ENCODE data around the gene G3BP1. TPM values are rescaled to one million over a fixed set of nuclear protein-coding genes. Genes with fewer than 3 reads are reported as not detected.

Gene G3BP1
- total and polyA plus RNA-seq, 2 of the 13 experiments (the other 11 are each of a cell fraction or from before 2014, with no cell fraction given), result 36.7 to 320 TPM

- TF ChIP-seq ZNF414 (CRISPR knock-in tag; IDR thresholded peaks at IDR 0.05), result no peak
Observed at GRCh38 chr5:151750121-151750520, 21.6 kb upstream of the G3BP1 start (continued).

- TF ChIP-seq NFE2L2 (IDR thresholded peaks at IDR 0.05; ENCODE audit: low read length) (no peak), SMC3 (IDR thresholded peaks at IDR 0.05; ENCODE audit: low read length) (no peak)
- in situ Hi-C loops (cut with HindIII; ENCODE audit: extremely low pct_ligation_motif_present, low pct_unique_long_range_greater_than_20kb), result no loop called here
- H3K4me3 ChIP-seq (replicated peaks in 1 of 3; ENCODE audit: insufficient read depth in 1 of 3, low read depth in 2 of 3, low read length in 3 of 3), result no peak overlapping the region
- FAIRE-seq, result no peak
- no peak overlapping the region for H3K4me2 ChIP-seq (ENCODE audit: low read depth, low read length)
- H3K4me1 ChIP-seq (ENCODE audit: insufficient read depth, low read length), result peaks cover 27% of the 10 kb centered on the region
- H3K9ac ChIP-seq (ENCODE audit: insufficient read depth, low read depth, low read length), result no peak overlapping the region
- WGBS (ENCODE audit: low lambda C conversion rate), result 93% methylated on average over 4 of the region's 4 CpGs
- ATAC-seq, result no peak
- POLR2A ChIA-PET, result interaction anchor here (4.1 kb wide), 1 partner anchor 20 kb away, joined by 21 read pairs; the partner anchor contains the start of gene G3BP1
- CTCF ChIA-PET (ENCODE audit: low intra/inter-chr PET ratio, low total read pairs), result no interaction called here
- H3K27ac ChIP-seq (ENCODE audit: extremely low read length, insufficient read depth, low read length), result no peak overlapping the region
- H2AFZ ChIP-seq (ENCODE audit: low read length), result no peak overlapping the region
- intact Hi-C loops (cut with micrococcal nuclease; ENCODE audit: unreplicated experiment), result no loop called here
- peaks cover 17% of the 10 kb centered on the region for H3K79me2 ChIP-seq (ENCODE audit: insufficient read depth, low read length)
- H3K9me3 ChIP-seq (ENCODE audit: low read length), result no peaks in the 10 kb centered on the region
- no peaks in the 10 kb centered on the region for H4K20me1 ChIP-seq (ENCODE audit: insufficient read depth, low read length)
- no TSS peak for BruUV-seq (replicated peaks)
- no peak for DNase-seq (ENCODE audit: low spot score)
- no peaks in the 10 kb centered on the region for H3K27me3 ChIP-seq (ENCODE audit: control insufficient read depth in 1 of 2, insufficient read depth in 2 of 2, low read length in 2 of 2)
- peaks cover 1 to 24% of the 10 kb centered on the region in 2 experiments; a peak in 2 of 5 replicates for H3K36me3 ChIP-seq (replicated peaks in 1 of 2; ENCODE audit: control insufficient read depth in 1 of 2, insufficient read depth in 2 of 2, low read length in 2 of 2)
Observed at GRCh38 chr5:151751091-151751490, 20.7 kb upstream of the G3BP1 start.

DNA sequence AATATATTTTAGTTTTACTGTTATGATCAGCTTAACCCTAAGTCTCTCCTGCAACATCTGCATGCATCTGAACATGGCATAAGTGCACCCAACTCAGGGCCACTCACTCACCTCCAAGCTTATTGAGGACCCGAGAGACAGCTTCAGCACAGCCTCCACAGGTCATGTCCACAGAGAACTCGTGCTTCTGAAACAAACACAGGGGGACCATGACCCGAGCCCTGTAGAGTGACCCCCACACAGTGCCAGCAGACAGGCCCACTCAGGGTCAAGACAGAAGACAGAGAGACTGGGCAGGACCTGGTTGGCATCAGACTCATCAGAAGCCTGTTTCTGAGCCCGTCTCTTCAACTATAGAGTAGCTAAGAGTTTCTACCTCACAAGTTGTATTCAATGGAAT is 20.2 kb upstream of the G3BP1 start:
- no peak overlapping the region for H3K9ac ChIP-seq (ENCODE audit: insufficient read depth, low read depth, low read length)
- peaks cover 22% of the 10 kb centered on the region for H3K79me2 ChIP-seq (ENCODE audit: insufficient read depth, low read length)
- no peak for DNase-seq (ENCODE audit: low spot score)
- H3K27me3 ChIP-seq (ENCODE audit: control insufficient read depth in 1 of 2, insufficient read depth in 2 of 2, low read length in 2 of 2), result no peaks in the 10 kb centered on the region
- ChIA-PET POLR2A (interaction anchor here (4.1 kb wide), 1 partner anchor 20 kb away, joined by 21 read pairs; the partner anchor contains the start of gene G3BP1), CTCF (ENCODE audit: low intra/inter-chr PET ratio, low total read pairs) (no interaction called here)
- no peak overlapping the region for H3K4me3 ChIP-seq (replicated peaks in 1 of 3; ENCODE audit: insufficient read depth in 1 of 3, low read depth in 2 of 3, low read length in 3 of 3)
- H4K20me1 ChIP-seq (ENCODE audit: insufficient read depth, low read length), result no peaks in the 10 kb centered on the region
- BruUV-seq (replicated peaks), result no TSS peak
- peaks cover 0 to 23% of the 10 kb centered on the region in 2 experiments; a peak in 2 of 5 replicates for H3K36me3 ChIP-seq (replicated peaks in 1 of 2; ENCODE audit: control insufficient read depth in 1 of 2, insufficient read depth in 2 of 2, low read length in 2 of 2)
- H2AFZ ChIP-seq (ENCODE audit: low read length), result no peak overlapping the region
- H3K27ac ChIP-seq (ENCODE audit: extremely low read length, insufficient read depth, low read length), result no peak overlapping the region
- no peaks in the 10 kb centered on the region for H3K9me3 ChIP-seq (ENCODE audit: low read length)
- in situ Hi-C loops (cut with HindIII; ENCODE audit: extremely low pct_ligation_motif_present, low pct_unique_long_range_greater_than_20kb) (no loop called here), intact Hi-C loops (cut with micrococcal nuclease; ENCODE audit: unreplicated experiment) (no loop called here)
- 87% methylated on average over 2 of the region's 4 CpGs for WGBS (ENCODE audit: low lambda C conversion rate)
- no peak overlapping the region for H3K4me2 ChIP-seq (ENCODE audit: low read depth, low read length)
- no peak for ATAC-seq
- no peak for FAIRE-seq
- H3K4me1 ChIP-seq (ENCODE audit: insufficient read depth, low read length), result peaks cover 32% of the 10 kb centered on the region
- no peak for TF ChIP-seq ZSCAN22 (CRISPR knock-in tag; IDR thresholded peaks at IDR 0.05)
- TF ChIP-seq, protein P1, sequence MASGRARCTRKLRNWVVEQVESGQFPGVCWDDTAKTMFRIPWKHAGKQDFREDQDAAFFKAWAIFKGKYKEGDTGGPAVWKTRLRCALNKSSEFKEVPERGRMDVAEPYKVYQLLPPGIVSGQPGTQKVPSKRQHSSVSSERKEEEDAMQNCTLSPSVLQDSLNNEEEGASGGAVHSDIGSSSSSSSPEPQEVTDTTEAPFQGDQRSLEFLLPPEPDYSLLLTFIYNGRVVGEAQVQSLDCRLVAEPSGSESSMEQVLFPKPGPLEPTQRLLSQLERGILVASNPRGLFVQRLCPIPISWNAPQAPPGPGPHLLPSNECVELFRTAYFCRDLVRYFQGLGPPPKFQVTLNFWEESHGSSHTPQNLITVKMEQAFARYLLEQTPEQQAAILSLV (CRISPR knock-in tag; IDR thresholded peaks at IDR 0.05; ENCODE audit: borderline replicate concordance), result no peak
- TF ChIP-seq RCOR2 (CRISPR knock-in tag; IDR thresholded peaks at IDR 0.05), result no peak
- TF ChIP-seq ZNF710 (CRISPR knock-in tag; IDR thresholded peaks at IDR 0.05; ENCODE audit: borderline replicate concordance), result no peak
- TF ChIP-seq PHF5A (CRISPR knock-in tag; IDR thresholded peaks at IDR 0.05; ENCODE audit: low read depth, unreplicated experiment), result no peak
- no peak for TF ChIP-seq CBFB (CRISPR knock-in tag; IDR thresholded peaks at IDR 0.05)
- TF ChIP-seq CBX1 (IDR thresholded peaks at IDR 0.05; ENCODE audit: low read depth), result no peak
- no peak for TF ChIP-seq YEATS4 (CRISPR knock-in tag; IDR thresholded peaks at IDR 0.05; ENCODE audit: borderline replicate concordance)
- TF ChIP-seq REPIN1 (CRISPR knock-in tag; IDR thresholded peaks at IDR 0.05; ENCODE audit: borderline replicate concordance, low read depth), result no peak
- no peak for TF ChIP-seq ETS1 (CRISPR knock-in tag; IDR thresholded peaks at IDR 0.05)

Data from HepG2 (cell line).